Neural cell (in vitro differentiated cells): ENCODE data around the gene NKAIN2. TPM values are rescaled to one million over a fixed set of nuclear protein-coding genes. Genes with fewer than 3 reads are reported as not detected.

Experiments
- H2AFZ ChIP-seq: fragments of 200-600, 300-800 bp; sonication (generic), shearing (Covaris generic); 2 replicates; pipeline ENCODE4 v1.6.0; 2014; ENCODE audit warnings: low read depth, mild to moderate bottlenecking, antibody characterized with exemption, low read length, moderate library complexity
- H3F3A ChIP-seq: fragments of 200-600 bp; shearing (Covaris generic); 2 replicates; pipeline ENCODE4 v1.6.1; 2016; ENCODE audit warnings: mild to moderate bottlenecking, moderate library complexity, mixed read lengths, antibody characterized with exemption, low read length; ENCODE audit not compliant: insufficient read depth, poor library complexity, severe bottlenecking
- H3K27ac ChIP-seq: fragments of 200-600, 300-800 bp; sonication (generic), shearing (Covaris generic); 2 replicates; pipeline ENCODE4 v1.5.1; 2014; ENCODE audit warnings: mild to moderate bottlenecking, low read length, moderate library complexity
- H3K27me3 ChIP-seq: fragments of 300-800, 200-600 bp; sonication (generic), shearing (Covaris generic); 2 replicates; pipeline ENCODE4 v1.6.0; 2014; ENCODE audit warnings: mild to moderate bottlenecking, low read depth, low read length, moderate library complexity; ENCODE audit not compliant: insufficient read depth
- H3K36me3 ChIP-seq: fragments of 300-800, 200-600 bp; sonication (generic), shearing (Covaris generic); 2 replicates; pipeline ENCODE4 v1.5.1; 2014; ENCODE audit warnings: mild to moderate bottlenecking, antibody characterized with exemption, low read length, moderate library complexity; ENCODE audit not compliant: insufficient read depth
- H3K4me2 ChIP-seq: fragments of 300-800, 200-600 bp; sonication (generic), shearing (Covaris generic); 2 replicates; pipeline ENCODE4 v1.6.0; 2014; ENCODE audit warnings: mild to moderate bottlenecking, low read length
- H3K4me3 ChIP-seq: fragments of 300-800, 200-600 bp; sonication (generic), shearing (Covaris generic); 2 replicates; pipeline ENCODE4 v1.5.1; 2014; ENCODE audit warnings: mild to moderate bottlenecking, low read length, moderate library complexity
- H3K79me2 ChIP-seq: fragments of 200-600 bp; shearing (Covaris generic); replicated peaks from 2 replicates; pipeline ENCODE4 v1.6.0; 2014; ENCODE audit warnings: mild to moderate bottlenecking, low read length, moderate library complexity; ENCODE audit not compliant: insufficient read depth
- H3K9ac ChIP-seq: fragments of 300-800, 200-600 bp; sonication (generic), shearing (Covaris generic); 2 replicates; pipeline ENCODE4 v1.6.1; 2016; ENCODE audit warnings: mild to moderate bottlenecking, low read length, mixed read lengths
- H3K9me2 ChIP-seq: fragments of 200-600 bp; shearing (Covaris generic); 2 replicates; pipeline ENCODE4 v1.6.1; 2016; ENCODE audit warnings: mild to moderate bottlenecking, low read length, mixed read lengths; ENCODE audit not compliant: insufficient read depth
- H3K9me3 ChIP-seq: fragments of 200-600, 300-800 bp; sonication (generic), shearing (Covaris generic); 2 replicates; pipeline ENCODE4 v1.6.1; 2016; ENCODE audit warnings: mild to moderate bottlenecking, mixed run types, low read length, moderate library complexity, mixed read lengths
- H4K20me1 ChIP-seq: fragments of 200-600 bp; shearing (Covaris generic); 2 replicates; pipeline ENCODE4 v1.6.1; 2016; ENCODE audit warnings: mild to moderate bottlenecking, mixed run types; ENCODE audit not compliant: insufficient read depth
- EP300 ChIP-seq: fragments of 450-650 bp; conservative IDR thresholded peaks from 2 replicates; pipeline ENCODE4 v1.6.1; 2014; ENCODE audit warnings: antibody characterized with exemption, mild to moderate bottlenecking, moderate library complexity; ENCODE audit not compliant: poor library complexity, severe bottlenecking
- EZH2 ChIP-seq: fragments of 200-600, 300-800 bp; shearing (Covaris generic), sonication (generic); IDR thresholded peaks from 2 replicates; pipeline ENCODE4 v1.6.1; 2014; ENCODE audit warnings: antibody characterized with exemption, low read length, borderline replicate concordance, mild to moderate bottlenecking; ENCODE audit not compliant: insufficient read depth, poor library complexity, severe bottlenecking
- MXI1 ChIP-seq: fragments of 450-650 bp; conservative IDR thresholded peaks from 2 replicates; pipeline ENCODE4 v1.6.1; 2014; ENCODE audit warnings: antibody characterized with exemption, mild to moderate bottlenecking; ENCODE audit not compliant: poor library complexity, severe bottlenecking
- POLR2AphosphoS5 ChIP-seq: IDR thresholded peaks from 2 replicates; pipeline ENCODE4 v1.6.1; 2012
- RAD21 ChIP-seq: fragments of 450-650 bp; conservative IDR thresholded peaks from 2 replicates; pipeline ENCODE4 v1.6.1; 2014; ENCODE audit warnings: antibody characterized with exemption, mild to moderate bottlenecking, moderate library complexity
- SMC3 ChIP-seq: fragments of 450-650 bp; conservative IDR thresholded peaks from 2 replicates; pipeline ENCODE4 v1.6.1; 2014; ENCODE audit warnings: antibody characterized with exemption, mild to moderate bottlenecking, moderate library complexity; ENCODE audit not compliant: poor library complexity
- TAF1 ChIP-seq: IDR thresholded peaks from 2 replicates; pipeline ENCODE4 v1.6.1; 2012; ENCODE audit warnings: low read depth
- polyA plus RNA-seq: library from polyadenylated mRNA; depleted of rRNA; stranded (reverse); fragments of >200 nt; gene quantifications from 2 replicates; pipeline ENCODE4 v1.2.3, GENCODE V29; 2014
- TF ChIP-seq, protein P1 (sequence below): IDR thresholded peaks from 2 replicates; pipeline ENCODE4 v1.6.1; 2012; ENCODE audit warnings: borderline replicate concordance
- TF ChIP-seq, protein P2 (sequence below): fragments of 450-650 bp; IDR thresholded peaks from 2 replicates; pipeline ENCODE4 v1.5.1; 2014; ENCODE audit warnings: antibody characterized with exemption, mild to moderate bottlenecking, moderate library complexity; ENCODE audit not compliant: poor library complexity, severe bottlenecking

The NKAIN2 gene
- polyA plus RNA-seq, 1 donor from 2014 or later, result 23.2 TPM

DNA sequence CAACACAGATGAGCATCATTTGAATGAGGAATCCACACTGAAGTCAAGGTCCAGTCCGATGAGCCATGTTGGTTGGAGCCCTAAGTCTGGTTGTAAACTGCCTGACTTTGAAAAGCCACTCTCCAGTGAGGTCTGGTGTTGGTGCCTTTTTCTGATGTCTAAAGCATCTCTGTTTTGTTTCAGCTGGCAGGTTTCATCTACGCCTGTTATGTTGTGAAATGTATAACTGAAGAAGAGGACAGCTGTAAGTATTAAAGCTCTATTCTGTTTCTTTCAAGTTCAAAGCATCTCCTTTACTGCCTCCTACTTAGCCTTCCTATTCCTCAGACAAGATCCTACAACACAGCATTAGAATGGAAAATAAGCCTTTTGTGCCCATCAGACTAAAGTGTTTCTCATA, 987.5 kb downstream of the NKAIN2 start:
- H3K4me3 ChIP-seq, result no peak overlapping the region
- H3K27ac ChIP-seq, result no peak overlapping the region
- H2AFZ ChIP-seq, result no peak overlapping the region
- H3K36me3 ChIP-seq, result no peaks in the 10 kb centered on the region
- H3K4me2 ChIP-seq, result no peak overlapping the region
- H3K9ac ChIP-seq, result no peak overlapping the region
- H3K9me2 ChIP-seq, result no peaks in the 10 kb centered on the region
- H4K20me1 ChIP-seq, result no peaks in the 10 kb centered on the region
- no peaks in the 10 kb centered on the region for H3K9me3 ChIP-seq
- H3F3A ChIP-seq, result no peaks in the 10 kb centered on the region
- no peak for TF ChIP-seq MXI1
- peak; percentile 34 for TF ChIP-seq POLR2AphosphoS5
- no peaks in the 10 kb centered on the region for H3K79me2 ChIP-seq
- H3K27me3 ChIP-seq, result no peaks in the 10 kb centered on the region

GRCh38 chr6:124792386-124792785, 988.7 kb downstream of the NKAIN2 start:
- Histone ChIP-seq H3K36me3 (no peaks in the 10 kb centered on the region), H3K27ac (no peak overlapping the region), H3F3A (no peaks in the 10 kb centered on the region), H3K9ac (no peak overlapping the region), H3K9me3 (no peaks in the 10 kb centered on the region), H3K9me2 (no peaks in the 10 kb centered on the region), H3K4me3 (no peak overlapping the region), H3K27me3 (no peaks in the 10 kb centered on the region), H3K4me2 (no peak overlapping the region), H4K20me1 (no peaks in the 10 kb centered on the region), H2AFZ (no peak overlapping the region), H3K79me2 (no peaks in the 10 kb centered on the region)
- TF ChIP-seq POLR2AphosphoS5 (no peak), TAF1 (no peak), EZH2 (no peak), EP300 (no peak), SMC3 (no peak), RAD21 (no peak), MXI1 (no peak)
- TF ChIP-seq, protein P1, sequence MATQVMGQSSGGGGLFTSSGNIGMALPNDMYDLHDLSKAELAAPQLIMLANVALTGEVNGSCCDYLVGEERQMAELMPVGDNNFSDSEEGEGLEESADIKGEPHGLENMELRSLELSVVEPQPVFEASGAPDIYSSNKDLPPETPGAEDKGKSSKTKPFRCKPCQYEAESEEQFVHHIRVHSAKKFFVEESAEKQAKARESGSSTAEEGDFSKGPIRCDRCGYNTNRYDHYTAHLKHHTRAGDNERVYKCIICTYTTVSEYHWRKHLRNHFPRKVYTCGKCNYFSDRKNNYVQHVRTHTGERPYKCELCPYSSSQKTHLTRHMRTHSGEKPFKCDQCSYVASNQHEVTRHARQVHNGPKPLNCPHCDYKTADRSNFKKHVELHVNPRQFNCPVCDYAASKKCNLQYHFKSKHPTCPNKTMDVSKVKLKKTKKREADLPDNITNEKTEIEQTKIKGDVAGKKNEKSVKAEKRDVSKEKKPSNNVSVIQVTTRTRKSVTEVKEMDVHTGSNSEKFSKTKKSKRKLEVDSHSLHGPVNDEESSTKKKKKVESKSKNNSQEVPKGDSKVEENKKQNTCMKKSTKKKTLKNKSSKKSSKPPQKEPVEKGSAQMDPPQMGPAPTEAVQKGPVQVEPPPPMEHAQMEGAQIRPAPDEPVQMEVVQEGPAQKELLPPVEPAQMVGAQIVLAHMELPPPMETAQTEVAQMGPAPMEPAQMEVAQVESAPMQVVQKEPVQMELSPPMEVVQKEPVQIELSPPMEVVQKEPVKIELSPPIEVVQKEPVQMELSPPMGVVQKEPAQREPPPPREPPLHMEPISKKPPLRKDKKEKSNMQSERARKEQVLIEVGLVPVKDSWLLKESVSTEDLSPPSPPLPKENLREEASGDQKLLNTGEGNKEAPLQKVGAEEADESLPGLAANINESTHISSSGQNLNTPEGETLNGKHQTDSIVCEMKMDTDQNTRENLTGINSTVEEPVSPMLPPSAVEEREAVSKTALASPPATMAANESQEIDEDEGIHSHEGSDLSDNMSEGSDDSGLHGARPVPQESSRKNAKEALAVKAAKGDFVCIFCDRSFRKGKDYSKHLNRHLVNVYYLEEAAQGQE, result no peak
- TF ChIP-seq, protein P2, sequence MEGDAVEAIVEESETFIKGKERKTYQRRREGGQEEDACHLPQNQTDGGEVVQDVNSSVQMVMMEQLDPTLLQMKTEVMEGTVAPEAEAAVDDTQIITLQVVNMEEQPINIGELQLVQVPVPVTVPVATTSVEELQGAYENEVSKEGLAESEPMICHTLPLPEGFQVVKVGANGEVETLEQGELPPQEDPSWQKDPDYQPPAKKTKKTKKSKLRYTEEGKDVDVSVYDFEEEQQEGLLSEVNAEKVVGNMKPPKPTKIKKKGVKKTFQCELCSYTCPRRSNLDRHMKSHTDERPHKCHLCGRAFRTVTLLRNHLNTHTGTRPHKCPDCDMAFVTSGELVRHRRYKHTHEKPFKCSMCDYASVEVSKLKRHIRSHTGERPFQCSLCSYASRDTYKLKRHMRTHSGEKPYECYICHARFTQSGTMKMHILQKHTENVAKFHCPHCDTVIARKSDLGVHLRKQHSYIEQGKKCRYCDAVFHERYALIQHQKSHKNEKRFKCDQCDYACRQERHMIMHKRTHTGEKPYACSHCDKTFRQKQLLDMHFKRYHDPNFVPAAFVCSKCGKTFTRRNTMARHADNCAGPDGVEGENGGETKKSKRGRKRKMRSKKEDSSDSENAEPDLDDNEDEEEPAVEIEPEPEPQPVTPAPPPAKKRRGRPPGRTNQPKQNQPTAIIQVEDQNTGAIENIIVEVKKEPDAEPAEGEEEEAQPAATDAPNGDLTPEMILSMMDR, result no peak

- no peak overlapping the region for H3K9ac ChIP-seq
- H3K4me3 ChIP-seq, result no peak overlapping the region
- H4K20me1 ChIP-seq, result no peaks in the 10 kb centered on the region
- H3K9me2 ChIP-seq, result no peaks in the 10 kb centered on the region
- H3K9me3 ChIP-seq, result no peaks in the 10 kb centered on the region
- no peaks in the 10 kb centered on the region for H3K79me2 ChIP-seq
- H3K27me3 ChIP-seq, result no peaks in the 10 kb centered on the region
- H3F3A ChIP-seq, result no peaks in the 10 kb centered on the region
- no peak overlapping the region for H2AFZ ChIP-seq
- TF ChIP-seq EZH2, result no peak
- TF ChIP-seq TAF1, result no peak
- no peak for TF ChIP-seq MXI1
- TF ChIP-seq, protein P2, result peak; percentile 43
- TF ChIP-seq SMC3, result peak; percentile 58
- peak; percentile 56 for TF ChIP-seq RAD21
- no peak for TF ChIP-seq EP300
- no peak for TF ChIP-seq POLR2AphosphoS5
- TF ChIP-seq, protein P1, result no peak
- H3K4me2 ChIP-seq, result no peak overlapping the region
- H3K36me3 ChIP-seq, result no peaks in the 10 kb centered on the region
- no peak overlapping the region for H3K27ac ChIP-seq
Measured at GRCh38 chr6:124793398-124793797, 989.7 kb downstream of the NKAIN2 start.
